ENCODE measurements around the gene ADAMTS17. TPM values are rescaled to one million over a fixed set of nuclear protein-coding genes. Genes with fewer than 3 reads are reported as not detected.

ADAMTS17 gene
- total RNA-seq, 1 donor from 2014 or later, result 10.6 TPM

- peak; percentile 26 for DNase-seq (ENCODE audit: low spot score)
Observed at GRCh38 chr15:100249096-100249815, 92.5 kb downstream of the ADAMTS17 start.

GRCh38 chr15:100248236-100248635 is 93.5 kb downstream of the ADAMTS17 start:
- no peak for DNase-seq (ENCODE audit: low spot score)

- peak; percentile 63 for DNase-seq (ENCODE audit: low spot score)
Observed at GRCh38 chr15:100247228-100248225, 94.2 kb downstream of the ADAMTS17 start.

GRCh38 chr15:100245855-100246254 is 95.9 kb downstream of the ADAMTS17 start:
- DNase-seq (ENCODE audit: low spot score), result no peak

GRCh38 chr15:100245487-100245820 is 96.3 kb downstream of the ADAMTS17 start:
- DNase-seq (ENCODE audit: low spot score), result no peak

- DNase-seq (ENCODE audit: low spot score), result no peak
Observed at GRCh38 chr15:100244796-100245486, 96.8 kb downstream of the ADAMTS17 start.

- no peak for DNase-seq (ENCODE audit: low spot score)
Observed at GRCh38 chr15:100242989-100243388, 98.8 kb downstream of the ADAMTS17 start.

GRCh38 chr15:100241572-100242482 is 99.9 kb downstream of the ADAMTS17 start:
- DNase-seq (ENCODE audit: low spot score), result no peak

- DNase-seq (ENCODE audit: low spot score), result no peak
Observed at GRCh38 chr15:100236981-100237720, 104.6 kb downstream of the ADAMTS17 start.

GRCh38 chr15:100235030-100235617 is 106.7 kb downstream of the ADAMTS17 start:
- DNase-seq (ENCODE audit: low spot score), result no peak

- DNase-seq (ENCODE audit: low spot score), result no peak
Observed at GRCh38 chr15:100234158-100235029, 107.4 kb downstream of the ADAMTS17 start.

GRCh38 chr15:100230784-100231183 is 111.0 kb downstream of the ADAMTS17 start:
- DNase-seq (ENCODE audit: low spot score), result no peak

GRCh38 chr15:100229181-100230163 is 112.3 kb downstream of the ADAMTS17 start:
- no peak for DNase-seq (ENCODE audit: low spot score)

- no peak for DNase-seq (ENCODE audit: low spot score)
Observed at GRCh38 chr15:100227781-100228180, 114.0 kb downstream of the ADAMTS17 start.

- DNase-seq (ENCODE audit: low spot score), result no peak
Observed at GRCh38 chr15:100226107-100226506, 115.7 kb downstream of the ADAMTS17 start.

GRCh38 chr15:100224206-100225185 is 117.3 kb downstream of the ADAMTS17 start:
- no peak for DNase-seq (ENCODE audit: low spot score)

GRCh38 chr15:100222349-100222715 is 119.4 kb downstream of the ADAMTS17 start:
- DNase-seq (ENCODE audit: low spot score), result no peak

Data from ureter (tissue), 1 donor.